ENCODE results near the gene ASB13.
"Not testable (repeated sequence)": the region's sequence is repeated elsewhere in the genome, so short reads cannot be mapped to it uniquely, and the experiment has no call there.

The ASB13 gene

GRCh38 chr10:5604236-5604925 is 62.0 kb downstream of the ASB13 start:
- DNase-seq = no peak

- no peak for DNase-seq
Measured at GRCh38 chr10:5603848-5604170, 62.6 kb downstream of the ASB13 start.

- no peak for DNase-seq
Measured at GRCh38 chr10:5603091-5603847, 63.1 kb downstream of the ASB13 start.

- DNase-seq = no peak
Measured at GRCh38 chr10:5601826-5602495, 64.4 kb downstream of the ASB13 start.

GRCh38 chr10:5600908-5601307 is 65.5 kb downstream of the ASB13 start:
- no peak for DNase-seq

GRCh38 chr10:5599613-5600520 is 66.5 kb downstream of the ASB13 start:
- DNase-seq = no peak

GRCh38 chr10:5598085-5598690 is 68.2 kb downstream of the ASB13 start:
- DNase-seq = no peak

- DNase-seq = no peak
Measured at GRCh38 chr10:5596611-5597341, 69.6 kb downstream of the ASB13 start.

GRCh38 chr10:5595994-5596471 is 70.4 kb downstream of the ASB13 start:
- DNase-seq = no peak

GRCh38 chr10:5595591-5595990 is 70.8 kb downstream of the ASB13 start:
- DNase-seq = no peak

GRCh38 chr10:5595095-5595494 is 71.3 kb downstream of the ASB13 start:
- no peak for DNase-seq

GRCh38 chr10:5594271-5595049 is 71.9 kb downstream of the ASB13 start:
- no peak for DNase-seq

GRCh38 chr10:5593347-5593746 is 73.0 kb downstream of the ASB13 start:
- not testable (repeated sequence) for DNase-seq

- DNase-seq = no peak
Measured at GRCh38 chr10:5592070-5592469, 74.3 kb downstream of the ASB13 start.

- DNase-seq = no peak
Measured at GRCh38 chr10:5591336-5591824, 75.0 kb downstream of the ASB13 start.

GRCh38 chr10:5590816-5591215 is 75.6 kb downstream of the ASB13 start:
- DNase-seq = no peak

GRCh38 chr10:5589661-5590511 is 76.5 kb downstream of the ASB13 start:
- DNase-seq = no peak

GRCh38 chr10:5589011-5589660 is 77.3 kb downstream of the ASB13 start:
- DNase-seq = no peak
